Activated CD8-positive, alpha-beta memory T cell treated with anti-CD3 and anti-CD28 coated beads, Interleukin-2, amount 50 U/mL, for 24 hours (primary cell): ENCODE data around the gene PTPRA.

Experiments
- DNase-seq: peaks from one replicate; pipeline ENCODE4 v3.0.0-alpha.2; 2020; ENCODE audit errors: extremely low read depth

PTPRA gene

DNA sequence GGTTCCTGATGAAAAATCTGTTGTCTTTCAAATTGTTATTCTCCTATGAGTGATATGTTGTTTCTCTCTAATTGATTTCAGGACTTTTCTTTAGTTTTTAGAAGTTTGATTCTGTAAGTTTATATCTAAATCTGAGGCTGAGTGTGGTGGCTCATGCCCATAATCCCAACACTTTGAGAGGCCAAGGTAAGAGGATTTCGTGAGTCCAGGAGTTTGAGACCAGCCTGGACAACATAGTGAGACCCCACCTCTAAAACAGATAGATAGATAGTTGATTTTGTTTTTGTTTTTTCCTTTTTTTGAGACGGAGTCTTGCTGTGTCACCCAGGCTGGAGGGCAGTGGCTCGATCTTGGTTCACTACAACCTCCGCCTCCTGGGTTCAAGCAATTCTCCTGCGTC is 64.6 kb downstream of the PTPRA start:
- DNase-seq = no peak

DNA sequence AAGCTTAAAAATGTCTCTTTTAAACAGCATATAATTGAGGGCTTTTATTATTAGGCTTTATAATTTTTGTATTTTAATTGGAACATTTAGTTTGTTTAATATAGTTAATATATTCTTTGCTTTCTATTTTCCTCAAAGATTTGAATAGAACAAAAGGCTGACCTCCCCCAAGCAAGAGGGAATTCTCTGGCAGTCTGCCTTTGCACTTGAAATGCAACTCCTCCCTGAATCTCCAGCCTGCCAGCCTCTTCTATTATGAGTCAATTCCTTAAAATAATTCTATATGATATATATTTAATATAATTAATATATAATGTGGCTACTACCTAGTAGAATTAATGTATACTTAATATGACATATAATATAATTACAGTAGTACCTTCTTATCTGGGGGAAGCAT is 69.2 kb downstream of the PTPRA start:
- no peak for DNase-seq

DNA sequence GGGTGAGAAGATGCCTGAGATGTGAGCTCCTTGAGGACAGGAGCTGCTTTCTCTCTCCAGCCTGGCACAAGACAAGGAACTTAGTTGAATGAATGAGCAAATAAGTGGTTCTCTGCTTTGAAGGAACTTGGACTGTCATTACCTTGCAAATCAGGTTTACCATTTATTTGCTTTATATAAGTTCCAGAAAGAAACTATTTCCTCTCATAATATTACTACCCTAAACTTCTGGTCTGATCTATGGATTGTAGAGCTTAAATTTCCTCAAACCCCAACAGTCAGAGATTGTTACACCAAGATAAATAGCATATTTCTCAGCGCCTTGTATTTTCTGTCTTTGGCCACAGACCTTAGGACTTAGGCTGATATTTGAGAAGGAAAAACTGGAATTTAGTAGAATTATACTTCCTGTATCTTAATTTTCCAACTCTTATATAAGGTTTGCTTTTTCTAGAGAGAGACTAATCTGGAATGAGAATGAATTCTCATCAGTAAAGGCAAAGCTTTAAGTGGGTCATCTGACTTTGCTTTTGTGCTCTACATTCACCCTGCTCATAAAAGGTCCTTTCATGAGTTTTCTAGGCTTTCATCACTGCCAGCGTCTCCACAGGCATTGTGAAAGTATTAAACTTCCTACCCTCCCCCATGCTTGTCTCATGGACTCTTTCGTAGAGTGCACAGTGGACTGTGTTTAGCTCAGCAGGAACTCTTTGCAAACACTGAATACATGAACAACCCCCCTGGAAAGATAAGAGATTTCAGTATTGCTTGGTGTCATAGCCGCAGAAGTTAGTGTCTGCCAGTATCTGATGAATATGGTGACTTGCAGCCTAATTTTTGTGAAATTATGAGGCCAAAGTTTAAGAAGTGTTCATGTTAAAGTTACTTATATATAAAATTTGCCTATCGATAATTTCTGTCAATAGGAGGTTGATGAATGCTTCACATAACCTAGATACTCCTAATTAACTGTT is 74.0 kb downstream of the PTPRA start:
- DNase-seq = no peak

DNA sequence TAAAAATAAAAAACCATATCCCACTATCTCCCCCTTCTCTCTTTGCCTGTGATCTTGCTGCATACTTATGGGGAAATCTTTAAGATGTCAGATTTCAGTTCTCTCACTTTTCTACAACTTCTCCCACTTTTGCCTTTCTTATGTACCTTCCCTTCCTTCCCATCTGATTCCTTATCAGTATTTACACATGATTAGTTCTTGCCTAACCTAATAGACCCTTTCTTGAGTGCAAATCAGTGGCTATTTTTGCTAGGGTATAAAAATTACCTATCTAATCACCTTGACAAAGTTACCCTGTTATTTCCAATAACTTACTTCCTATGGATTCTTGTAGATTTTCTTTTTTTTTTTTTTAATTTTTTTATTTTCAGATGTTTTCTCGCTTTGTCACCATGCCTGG is 75.7 kb downstream of the PTPRA start:
- DNase-seq = no peak

DNA sequence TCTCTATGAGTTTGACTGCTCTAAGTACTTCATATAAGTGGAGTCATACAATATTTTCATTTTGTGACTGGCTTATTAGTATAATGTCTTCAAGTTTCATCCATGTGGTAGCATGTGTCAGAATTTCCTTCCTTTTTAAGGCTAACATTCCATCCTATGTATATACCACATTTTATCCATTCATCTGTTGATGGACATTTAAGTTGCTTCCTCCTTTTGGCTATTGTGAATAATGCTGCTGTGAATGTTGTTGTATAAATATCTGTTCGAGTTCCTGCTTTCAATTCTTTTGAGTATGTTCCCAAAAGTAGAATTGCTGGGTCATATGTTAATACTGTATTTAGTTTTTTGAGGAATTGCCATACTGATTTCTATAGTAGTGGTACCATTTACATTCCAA is 79.5 kb downstream of the PTPRA start:
- DNase-seq = no peak

DNA sequence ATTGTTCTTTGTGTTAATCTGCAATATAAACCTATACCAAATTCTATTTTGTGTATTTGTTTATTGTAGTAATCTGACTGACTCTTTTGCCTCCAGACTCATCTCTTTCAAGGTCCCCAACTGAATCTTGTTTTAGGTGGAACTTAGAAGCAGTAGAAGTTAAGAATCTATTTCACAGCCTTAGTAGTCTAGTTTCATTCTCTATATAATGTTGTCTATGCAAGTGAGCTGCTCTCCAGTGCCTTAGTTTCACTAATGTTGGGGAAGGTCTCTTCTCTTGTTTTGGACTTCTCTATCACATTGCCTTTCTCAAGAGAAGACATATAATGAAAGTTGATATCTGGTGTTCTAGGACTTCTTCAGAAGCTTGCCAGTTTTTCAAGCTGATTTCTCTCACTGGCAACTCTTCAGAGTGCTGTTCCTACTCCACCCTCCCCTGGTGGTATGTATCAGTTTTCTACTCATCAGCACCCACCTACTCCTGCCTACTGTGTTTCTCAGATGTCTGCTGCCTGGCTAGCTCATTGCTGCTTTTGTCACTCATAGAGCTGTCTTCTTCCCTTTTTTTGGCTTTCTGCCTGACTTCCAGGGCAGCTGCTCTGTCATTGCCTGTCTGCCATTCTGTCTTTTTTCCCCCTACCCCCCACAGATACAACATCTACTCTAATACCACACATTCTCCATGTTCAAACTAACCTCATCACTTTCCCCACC is 82.1 kb downstream of the PTPRA start:
- no peak for DNase-seq

DNA sequence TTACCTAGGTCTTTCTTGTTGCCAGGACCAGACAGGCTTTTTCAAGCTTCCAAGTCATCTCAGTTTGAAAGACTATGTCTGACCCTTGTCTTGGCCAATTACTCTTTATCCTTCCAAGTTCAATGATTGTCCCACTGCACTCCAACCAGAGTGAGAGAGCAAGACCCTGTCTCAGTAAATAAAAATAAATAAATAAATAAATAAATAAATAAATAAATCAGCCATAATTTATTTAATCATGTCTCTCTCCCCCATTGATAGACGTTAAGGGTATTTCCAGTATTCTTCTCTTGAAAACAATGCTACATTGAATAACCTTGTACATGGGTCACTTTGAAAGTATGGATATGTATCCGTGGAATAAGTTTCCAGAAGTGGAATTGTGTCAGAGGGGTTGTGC is 83.2 kb downstream of the PTPRA start:
- DNase-seq = no peak

DNA sequence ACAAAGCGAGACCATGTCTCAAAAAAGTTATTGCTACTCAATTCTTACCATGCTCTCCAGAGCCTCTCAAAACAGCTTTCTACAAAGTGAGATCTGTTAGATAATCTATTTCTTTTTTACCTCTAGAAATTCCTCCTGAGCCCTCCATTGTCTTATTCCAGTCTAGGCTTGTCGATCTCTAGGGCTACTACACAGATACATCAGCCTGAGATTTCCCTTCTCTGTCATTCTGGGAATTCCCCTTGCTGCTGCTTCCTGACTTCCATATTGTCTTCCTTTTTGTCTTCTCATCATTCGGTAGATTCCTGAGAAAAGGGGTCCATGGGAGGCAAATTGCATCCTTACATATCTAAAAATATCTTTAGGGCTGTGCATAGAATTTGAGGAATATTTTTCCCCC is 94.6 kb downstream of the PTPRA start:
- no peak for DNase-seq

DNA sequence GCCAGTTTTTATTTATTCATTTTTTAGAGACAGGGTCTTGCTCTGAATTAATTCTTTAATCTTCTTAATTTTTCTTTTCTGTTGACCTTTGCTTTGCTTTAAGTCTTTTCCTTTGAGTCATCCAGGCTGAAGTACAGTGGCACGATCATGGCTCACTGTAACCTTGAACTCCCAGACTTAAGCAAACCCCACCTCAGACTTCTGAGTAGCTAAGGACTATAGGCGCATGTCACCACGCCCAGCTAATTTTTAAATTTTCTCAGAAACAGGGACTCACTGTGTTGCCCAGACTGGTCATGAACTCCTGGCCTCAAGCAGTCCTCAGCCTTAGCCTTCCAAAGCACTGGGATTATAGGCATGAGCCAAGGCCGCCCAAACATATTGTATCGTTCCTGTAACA is 98.8 kb downstream of the PTPRA start:
- DNase-seq = no peak

DNA sequence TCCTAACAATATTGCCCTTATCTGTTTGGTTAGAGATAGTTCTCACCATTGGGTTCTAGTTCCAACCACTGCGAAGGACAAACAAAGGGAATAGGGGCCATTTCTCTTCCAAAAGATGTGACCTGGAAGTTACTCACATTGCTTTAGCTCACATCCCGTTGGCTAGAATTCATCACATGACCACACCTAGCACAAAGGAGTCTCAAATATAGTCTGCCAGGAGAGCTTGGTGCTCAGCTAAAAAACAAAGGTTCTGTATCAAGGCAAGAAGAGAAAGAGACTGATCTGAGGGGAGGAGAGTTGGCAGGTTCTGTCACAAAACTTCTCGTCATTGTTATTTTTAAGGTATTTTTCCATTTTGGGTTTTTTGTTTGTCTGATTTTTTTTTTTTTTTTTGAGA is 100.3 kb downstream of the PTPRA start:
- no peak for DNase-seq

DNA sequence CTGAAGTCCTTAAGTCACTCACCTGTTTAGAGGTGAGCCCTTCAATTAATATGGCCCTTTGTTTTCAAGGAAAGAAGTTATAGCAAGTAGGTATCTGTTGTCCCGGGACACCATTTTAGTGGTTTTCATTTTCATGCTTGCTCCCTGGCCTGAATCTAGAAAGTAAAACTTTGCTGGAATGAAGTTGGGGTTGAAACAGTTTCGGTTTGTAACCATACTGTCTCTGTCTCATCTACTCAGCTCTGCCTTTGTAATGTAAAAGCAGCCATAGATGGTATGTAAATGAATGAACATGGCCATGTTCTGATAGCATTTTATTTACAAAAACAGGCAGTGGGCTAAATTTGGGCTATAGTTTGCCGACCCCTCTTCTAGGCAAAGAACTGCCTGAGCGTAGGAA is 105.2 kb downstream of the PTPRA start:
- DNase-seq = no peak

DNA sequence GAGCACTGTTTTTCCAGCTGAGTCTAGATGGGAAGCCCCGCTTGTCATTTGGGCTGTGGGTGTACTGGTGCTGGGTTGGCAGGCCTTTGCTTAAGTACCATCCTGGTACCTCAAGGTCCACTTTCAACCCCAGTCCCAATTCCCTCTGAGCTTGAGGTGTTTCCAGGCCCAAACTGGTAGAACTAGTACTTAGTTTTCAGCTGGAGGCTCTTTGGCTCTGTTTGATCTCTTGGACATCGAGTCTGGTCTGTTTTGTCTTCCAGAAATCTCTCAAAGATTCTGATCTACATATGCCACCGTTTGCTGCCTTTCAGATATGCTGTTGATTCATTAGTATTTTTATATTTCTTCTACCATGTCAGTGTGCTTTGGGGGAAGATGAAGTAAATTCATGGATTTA is 108.4 kb downstream of the PTPRA start:
- DNase-seq = no peak

DNA sequence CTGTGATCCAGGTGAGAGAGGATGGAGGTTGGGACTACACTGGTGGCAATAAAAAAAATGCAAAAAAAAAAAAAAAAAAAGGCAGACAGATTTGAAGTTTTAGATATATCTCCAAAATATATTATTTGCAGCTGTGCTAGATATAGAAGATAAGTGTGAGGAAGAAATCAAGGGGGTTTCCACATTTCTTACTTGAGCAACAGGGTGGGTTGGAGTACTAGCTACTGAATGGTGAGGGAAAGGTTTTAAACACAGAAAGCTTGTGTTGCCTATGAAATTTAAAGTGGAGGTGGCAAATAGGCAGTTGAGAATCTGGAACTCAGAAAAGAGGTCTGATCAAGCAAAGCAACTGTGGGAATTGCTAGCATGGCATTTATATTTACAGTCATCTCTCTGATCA is 110.2 kb downstream of the PTPRA start:
- no peak for DNase-seq

DNA sequence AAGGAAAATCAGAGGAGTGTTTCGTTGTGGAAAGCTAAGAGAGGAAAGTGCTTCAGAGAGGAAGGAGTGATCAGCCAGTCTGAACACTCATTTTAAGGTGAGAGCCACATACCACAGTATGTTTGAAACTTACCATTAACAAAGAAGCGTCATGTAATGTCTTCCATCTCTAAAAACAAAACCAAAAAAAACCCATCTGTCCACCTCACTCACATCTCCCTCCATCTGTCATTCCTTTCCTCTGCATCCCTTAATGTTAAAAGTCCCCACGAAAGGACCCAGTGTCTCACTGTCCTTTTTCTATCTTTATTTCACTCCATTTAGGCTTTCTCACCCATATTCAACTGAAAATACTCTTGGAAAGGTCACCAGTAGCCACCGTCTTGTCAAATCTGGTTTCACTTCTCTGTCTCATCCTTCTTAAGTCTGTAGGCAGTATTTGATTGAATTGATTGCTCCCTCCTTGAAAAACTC is 110.8 kb downstream of the PTPRA start:
- no peak for DNase-seq

DNA sequence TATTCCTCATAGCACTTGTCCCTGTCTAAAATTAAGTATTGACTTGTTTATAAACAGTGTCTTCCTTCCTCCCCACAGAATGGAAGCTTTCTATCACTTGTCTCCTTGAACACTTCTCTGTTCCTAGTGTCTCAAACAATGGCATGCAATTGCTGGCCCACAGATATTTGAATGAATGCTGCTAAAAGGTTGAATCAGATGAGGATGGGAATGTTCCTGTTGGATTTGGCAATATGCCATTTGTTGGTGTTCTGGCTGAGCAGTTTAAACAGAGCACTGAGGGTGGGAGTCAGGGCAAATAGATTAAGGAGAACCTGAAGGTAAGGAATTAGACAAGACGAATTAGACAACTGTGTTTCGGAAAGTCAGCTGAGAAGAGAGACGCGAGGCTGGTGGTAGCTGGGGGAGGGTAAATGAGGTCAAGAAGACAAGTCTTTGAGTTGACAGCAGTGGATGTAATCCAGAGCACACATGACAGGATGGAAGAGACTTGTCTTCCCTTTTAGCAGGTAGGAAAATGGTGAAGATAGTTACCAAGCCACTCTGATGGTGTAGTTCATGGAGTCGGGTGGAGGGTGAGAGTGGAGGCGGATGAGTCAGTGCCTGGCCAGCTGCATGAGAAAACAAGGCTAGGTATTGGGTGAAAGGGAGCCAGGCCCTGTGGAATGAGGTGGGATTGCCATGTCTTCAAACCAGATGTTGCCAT is 111.8 kb downstream of the PTPRA start:
- peak; percentile 6 for DNase-seq

DNA sequence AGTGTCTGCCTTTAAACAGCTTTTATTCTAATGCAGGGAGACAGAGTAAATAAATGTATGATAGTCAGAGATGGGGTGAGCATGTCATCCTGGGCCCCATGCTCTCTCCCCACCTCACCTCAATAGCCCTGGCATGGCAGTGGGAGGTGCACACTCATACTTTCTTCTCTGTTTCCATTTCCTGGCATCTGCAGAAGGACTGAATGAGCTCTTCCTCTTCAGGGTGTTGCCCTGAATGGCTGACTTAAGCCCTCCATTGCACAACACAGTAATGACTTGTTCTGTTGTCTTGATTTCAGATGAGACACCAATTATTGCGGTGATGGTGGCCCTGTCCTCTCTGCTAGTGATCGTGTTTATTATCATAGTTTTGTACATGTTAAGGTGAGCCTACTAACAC is 113.2 kb downstream of the PTPRA start:
- DNase-seq = peak; percentile 30

DNA sequence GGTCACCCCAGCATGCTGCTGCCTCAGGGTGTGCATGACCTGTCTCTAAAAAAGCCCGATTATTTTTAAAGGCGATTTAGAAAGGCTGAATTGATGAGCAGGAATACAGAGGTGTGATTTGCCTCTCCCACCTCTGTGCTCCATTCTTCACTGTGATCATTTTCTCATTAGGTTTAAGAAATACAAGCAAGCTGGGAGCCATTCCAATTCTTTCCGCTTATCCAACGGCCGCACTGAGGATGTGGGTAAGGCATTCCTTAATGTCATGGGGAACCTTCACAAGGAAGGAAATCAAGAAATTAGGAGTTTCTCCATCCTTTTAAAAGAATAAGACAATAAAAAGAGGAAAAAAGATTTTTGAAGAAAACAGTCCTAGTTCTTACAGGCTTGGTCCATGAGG is 114.6 kb downstream of the PTPRA start:
- no peak for DNase-seq

DNA sequence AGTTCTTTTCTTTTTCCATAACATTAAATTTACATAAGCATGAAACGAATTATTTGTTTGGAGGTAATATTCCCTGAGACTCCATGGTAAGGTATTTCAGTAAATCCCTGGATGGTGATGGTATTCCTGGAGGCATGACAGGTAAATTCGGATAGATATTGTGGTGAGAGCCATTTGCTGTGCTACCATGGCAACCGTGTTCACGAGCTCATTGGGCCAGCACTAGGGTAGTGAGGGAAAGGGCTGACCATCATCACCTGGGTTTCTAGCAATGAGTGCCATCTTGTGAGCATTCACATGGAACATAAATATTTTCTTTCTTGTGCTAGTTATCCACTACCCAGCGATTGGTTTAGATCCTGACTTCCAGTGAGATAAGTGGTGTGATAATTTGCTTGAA is 118.3 kb downstream of the PTPRA start:
- DNase-seq = no peak

DNA sequence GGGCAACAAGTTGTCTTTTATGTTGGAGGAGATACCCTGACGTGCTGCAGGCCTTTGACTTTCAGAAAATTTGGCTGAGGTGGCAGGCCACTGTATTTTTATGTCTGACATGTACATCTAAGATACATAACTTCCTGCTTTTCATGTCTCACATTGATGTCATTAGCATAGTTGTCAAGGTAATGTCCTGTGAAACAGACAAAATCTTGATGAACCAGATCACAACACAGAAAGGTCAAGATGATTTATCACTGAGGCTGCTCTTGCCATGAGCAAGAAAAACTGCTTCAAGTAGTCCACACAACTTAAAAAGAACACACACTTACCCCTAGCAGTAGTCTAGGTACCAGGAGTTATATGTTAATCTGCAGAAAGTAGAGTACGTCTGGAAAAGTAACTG is 120.0 kb downstream of the PTPRA start:
- DNase-seq = no peak

DNA sequence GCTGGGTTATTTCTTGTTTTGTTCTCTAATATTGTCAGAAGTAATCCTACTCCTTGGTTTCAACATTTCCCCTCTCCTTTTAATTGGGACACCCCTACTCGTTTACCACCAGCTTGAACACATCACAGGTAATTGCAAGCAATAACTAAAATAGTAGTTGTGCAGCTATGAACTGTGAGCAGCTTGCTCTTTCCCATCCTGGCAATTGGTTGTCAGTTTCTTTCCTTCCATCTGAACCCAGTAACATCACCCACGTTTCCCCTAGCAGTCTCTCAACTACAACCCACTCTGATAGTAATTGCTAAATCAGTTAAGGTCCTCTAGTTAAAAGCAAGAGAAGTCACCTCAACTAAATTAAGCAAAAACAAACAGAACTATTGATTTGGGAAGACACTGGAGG is 122.5 kb downstream of the PTPRA start:
- no peak for DNase-seq

DNA sequence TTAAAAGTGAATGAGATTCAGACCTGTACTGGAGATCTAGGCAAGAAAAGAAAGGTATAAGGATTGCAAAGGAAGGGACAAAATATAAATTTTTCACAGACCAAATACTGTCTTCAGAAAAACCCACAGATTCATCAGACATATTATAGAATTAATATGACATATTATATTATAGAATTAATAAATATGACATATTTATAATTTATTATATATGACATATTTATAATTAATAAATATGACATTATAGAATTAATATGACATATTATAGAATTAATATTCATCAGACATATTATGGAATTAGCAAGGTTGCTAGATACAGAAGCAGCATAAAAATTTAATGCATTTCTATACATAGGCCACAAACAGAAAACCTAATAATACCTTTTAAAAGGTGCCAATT is 125.4 kb downstream of the PTPRA start:
- no peak for DNase-seq

DNA sequence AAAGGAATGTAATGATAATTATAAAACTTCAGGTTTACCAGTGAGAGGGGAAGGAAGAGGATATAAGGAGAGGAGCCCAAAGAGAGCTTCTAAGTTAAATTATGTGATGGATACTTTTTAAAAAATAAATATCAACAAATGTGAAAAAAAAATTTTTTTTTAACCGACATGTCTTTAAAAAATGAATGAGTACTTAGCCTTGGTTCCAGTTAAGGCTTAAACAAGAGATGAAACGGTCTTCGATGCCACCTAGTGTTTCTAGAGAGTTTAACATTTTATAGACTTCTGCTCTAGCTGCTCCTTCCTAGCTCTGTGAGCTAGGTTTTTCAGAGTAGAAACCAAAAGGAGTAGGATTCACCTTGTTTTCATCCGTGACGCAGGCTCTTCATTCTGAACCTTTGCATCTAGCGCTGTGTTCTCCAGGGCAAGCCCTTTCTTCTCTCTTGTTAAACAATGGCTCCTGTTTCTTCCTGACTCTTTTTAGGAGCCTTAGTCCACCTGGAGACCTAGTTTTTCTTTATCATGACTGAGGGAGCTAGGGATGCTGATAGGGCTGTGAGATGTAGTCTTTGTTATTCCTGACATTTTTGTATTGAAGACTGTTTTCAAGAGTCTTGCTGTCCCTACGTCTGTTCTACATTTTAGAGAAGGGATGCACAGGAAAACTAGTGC is 127.7 kb downstream of the PTPRA start:
- no peak for DNase-seq
